GM18873 (cell line): ENCODE results near the gene ADRA2C.
"Not testable (repeated sequence)": the region's sequence is repeated elsewhere in the genome, so short reads cannot be mapped to it uniquely, and the experiment has no call there.

Source experiments
- ATAC-seq: cut with Tn5 transposase; IDR thresholded peaks from one replicate; pipeline ENCODE4 v1.9.1; 2021; ENCODE audit warnings: mild to moderate bottlenecking, moderate library complexity, moderate number of reproducible peaks; ENCODE audit not compliant: unreplicated experiment, low FRiP score

The ADRA2C gene

DNA sequence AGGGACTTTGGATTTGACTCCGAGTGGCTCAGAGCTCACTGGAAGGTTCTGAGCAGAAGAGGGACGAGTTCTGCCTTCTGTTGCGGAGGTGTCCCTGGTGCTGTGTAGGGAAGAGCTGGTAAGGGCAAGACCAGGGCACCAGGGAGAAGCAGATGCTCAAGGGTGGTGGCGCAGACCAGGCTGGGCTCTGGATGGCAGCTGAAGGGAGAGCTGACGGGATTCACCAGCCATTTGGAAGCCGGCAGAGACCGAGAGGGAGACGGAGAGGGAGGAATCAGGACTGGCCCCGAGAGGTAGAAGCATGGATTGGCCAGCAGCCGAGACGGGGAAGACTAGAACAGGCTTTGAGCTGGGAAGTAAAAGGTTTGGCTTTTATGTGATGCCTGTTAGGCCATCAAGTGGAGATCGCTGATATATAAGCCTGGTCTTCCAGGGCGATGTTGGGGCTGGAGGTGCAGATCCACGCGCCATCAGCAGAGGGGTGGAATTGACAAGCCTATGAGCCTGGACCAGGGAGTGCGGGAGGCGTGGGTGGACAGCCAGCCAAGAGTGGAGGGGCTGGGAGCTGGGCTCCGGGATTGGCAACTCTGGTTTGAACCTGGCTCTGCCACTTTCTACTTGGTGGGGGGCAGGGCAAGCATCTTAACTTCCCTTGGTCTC, 43.4 kb downstream of the ADRA2C start:
- no peak for ATAC-seq

DNA sequence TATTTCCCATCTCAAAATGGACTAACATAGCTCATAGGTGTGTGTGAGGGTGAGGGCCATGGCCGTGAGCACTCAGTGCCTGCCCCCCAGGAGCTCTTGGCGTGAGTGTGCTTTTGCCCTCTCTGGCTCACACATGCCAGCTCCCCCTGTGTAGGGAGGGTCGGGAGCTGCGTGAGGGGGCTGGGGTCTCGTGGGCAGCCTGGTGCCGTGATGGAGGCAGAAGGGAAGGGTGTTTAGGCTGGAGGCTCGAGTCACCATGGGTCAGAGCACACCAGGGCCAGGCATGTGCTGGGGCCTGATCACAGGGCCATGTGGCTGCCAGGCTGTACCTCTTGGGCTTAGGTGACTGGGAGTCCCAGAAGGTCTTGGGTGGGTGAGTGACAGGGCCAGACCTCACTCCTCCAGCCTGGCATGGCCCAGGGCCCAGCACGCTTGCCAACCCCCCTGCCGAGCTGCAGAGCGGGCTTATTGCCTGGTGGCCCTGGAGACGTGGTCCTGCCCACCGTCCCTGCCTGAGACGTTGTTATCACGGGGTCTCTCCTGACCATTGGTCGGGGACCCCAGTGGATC, 44.0 kb downstream of the ADRA2C start:
- no peak for ATAC-seq

DNA sequence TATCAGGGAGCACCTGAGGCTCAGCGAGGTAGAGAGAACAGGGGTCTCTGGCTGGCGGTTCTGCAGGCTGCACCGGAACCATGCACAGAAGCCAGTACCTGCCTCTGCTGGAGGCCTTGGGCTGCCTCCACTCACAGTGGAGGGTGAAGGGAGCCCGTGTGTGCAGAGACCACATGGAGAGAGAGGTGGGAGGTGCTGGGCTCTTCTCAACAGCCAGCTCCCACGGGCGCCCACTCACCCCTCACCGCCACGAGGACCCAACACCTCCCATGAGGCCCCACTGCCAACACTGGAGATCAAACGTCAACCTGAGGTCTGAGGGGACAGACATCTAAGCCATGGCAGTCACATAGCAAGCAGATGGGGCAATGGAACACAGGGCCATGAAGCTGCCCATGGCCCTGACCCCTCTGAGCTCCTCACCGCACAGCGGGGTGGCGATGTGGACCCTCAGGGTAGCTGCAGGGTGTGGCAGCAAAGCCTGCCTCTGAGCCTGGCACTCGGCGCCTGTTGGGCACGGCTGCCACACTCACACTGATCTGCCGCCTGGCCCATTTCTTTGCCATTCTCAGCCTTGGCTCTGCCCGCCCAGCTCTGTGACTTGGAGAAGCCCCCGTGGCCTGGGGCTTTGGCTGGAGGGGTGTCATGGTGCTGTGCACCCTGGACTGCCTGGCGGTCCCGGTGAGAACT, 44.8 kb downstream of the ADRA2C start:
- ATAC-seq, result no peak

DNA sequence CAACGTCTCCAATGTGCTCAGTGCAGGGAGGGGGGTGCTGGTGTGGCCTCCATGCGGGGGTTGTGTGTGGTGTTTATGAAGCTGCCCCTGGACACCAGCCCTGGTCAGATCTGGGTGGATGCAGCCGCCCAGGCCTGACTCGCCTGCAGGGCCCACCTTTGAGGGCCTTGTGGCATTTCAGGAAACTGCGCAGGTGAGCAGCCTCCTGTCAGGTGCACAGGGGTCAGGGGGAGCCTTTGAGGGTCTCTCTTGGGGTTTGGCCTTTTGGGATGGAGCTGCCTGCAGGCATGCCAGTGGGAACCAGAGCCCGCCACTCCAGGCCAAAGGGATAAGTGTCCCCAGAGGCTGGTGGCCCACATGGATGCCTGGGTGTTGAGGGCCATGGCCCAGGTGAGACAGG, 45.4 kb downstream of the ADRA2C start:
- no peak for ATAC-seq

DNA sequence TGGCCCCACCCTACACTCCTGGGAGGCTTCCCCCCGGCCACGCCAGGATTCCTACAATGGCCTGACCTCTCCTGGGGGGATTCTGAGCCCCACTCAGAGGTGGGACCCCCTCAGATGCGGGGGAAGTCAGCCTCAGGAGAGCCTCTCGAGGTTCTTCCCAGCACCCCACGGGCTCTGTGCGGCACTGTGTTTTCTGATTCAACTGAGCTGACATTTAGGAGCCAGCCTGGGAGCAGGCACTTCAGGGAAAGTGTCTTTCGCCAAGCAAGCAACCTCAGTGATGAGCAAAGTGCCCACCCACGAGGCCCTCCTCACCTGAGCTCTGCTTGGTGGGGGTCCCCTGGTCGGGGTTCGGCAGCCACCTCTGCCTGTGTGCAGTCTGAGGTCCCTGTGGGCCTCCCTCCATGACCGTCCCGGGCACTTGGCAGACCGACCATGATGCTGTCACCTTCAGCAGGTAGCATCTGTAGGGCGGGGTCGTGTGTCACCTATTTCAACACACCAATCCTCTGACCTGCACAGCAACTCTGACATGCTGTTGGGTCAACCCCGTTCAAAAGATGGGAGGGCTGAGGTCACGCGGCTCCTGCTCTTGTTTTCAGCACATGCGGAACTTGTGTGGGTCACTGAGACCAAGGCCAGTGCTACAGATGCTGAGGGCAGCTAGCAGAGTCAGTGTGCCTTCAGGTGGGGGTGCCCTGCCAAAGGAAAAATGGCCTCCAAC, 46.2 kb downstream of the ADRA2C start:
- no peak for ATAC-seq

DNA sequence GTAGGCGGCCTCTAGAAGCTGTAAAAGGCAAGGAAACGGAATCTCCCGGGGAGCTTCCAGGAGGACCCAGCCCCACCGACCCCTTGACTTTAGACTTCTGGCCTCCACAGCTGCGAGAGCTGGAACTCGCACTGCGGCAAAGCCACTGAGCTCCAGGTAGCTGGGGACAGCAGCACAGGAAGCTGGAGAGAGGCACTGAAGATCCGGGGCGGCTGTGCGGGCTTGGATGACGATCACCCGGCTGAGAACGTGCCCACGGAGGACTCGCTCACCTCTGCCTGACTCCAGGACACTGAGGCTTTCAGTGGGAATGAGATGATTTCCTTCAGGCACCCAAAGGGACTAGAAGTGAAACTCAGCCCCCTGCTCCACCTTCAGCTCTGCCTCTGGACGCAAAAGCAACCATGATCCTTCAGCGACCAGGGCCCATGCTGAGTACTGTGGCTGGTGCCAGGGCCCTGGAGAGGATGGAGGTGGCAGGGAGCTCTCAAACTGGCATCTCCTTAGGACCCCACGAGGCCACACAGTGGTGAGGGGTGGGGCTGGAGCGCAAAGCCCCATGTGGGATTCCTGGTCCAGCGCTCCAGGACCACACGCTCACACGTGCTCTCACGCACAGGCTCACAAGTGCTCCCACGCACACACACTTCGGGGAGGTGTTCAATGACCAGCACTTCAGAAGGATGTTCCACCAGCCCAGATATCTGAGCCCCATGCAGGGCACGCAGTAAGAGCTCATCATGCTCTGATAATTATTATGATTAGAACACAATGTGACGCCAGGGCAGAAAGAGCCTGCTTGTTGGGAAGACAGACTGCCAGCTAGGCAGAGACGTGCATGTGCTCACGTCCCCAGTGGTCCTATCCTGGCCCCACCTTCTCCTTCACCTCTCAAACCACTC, 47.2 kb downstream of the ADRA2C start:
- no peak for ATAC-seq

DNA sequence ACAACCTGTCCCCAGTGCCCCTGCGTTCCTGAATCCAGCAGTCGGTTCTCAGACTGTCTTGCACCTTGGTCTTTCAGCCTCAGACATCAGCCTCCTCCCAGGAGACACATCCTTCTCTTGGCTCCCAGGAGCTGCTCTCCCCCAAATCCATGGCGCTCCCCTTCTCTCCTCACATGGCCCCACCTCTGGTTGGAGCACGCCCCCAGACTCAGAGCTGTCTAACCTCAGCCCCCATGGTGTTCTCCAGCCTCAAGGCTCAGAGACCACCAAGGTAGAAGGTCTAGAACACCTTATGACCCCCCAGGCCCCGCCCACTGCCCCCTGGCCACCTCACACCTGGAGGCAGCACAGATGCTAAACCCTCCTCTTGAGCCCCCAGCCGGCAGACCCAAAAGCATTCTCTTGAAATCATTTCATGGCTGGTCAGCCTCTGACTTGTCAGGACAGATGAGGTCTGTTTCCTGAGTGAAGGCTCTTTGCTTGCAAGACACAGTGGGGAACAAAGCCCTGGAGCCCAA, 47.9 kb downstream of the ADRA2C start:
- ATAC-seq, result no peak

DNA sequence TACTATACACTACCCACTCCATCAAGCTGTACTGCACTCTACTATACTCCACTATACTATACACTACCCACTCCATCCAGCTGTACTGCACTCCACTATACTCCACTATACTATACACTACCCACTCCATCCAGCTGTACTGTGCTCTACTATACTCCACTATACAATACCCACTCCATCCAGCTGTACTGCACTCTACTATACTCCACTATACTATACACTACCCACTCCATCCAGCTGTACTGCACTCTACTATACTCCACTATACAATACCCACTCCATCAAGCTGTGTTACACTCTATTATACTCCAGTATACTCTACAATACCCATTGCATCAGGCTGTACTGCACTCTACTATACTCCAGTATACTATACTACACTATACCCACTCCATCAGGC, 48.7 kb downstream of the ADRA2C start:
- ATAC-seq, result not testable (repeated sequence)

DNA sequence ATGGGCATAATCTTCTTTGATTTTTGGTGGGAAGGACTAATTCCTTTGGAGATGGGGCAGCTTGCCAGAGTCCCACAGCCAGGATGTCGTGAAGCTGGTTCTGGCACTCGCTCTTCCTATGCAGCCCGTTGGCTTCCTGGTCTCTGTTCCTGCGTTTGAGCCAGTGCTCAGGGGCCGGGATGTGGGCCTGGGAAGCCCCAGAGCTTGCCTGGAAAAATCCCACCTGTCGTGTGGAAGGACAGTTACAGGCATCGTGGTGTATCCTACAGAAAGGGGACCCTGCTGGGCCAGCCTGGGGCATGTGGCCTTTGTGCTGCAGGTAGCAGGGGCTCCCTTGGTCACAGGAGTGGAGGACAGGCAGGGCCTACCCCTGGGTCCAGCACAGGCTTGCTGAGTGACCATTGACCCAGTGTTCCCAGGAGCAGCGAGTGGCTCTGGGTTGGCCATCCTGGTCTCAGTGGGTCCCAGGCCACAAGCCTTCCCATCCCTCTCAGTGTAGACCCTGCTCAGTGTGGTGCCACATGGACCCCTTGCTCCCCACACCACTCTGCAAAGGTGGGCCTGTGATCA, 50.2 kb downstream of the ADRA2C start:
- ATAC-seq, result no peak

DNA sequence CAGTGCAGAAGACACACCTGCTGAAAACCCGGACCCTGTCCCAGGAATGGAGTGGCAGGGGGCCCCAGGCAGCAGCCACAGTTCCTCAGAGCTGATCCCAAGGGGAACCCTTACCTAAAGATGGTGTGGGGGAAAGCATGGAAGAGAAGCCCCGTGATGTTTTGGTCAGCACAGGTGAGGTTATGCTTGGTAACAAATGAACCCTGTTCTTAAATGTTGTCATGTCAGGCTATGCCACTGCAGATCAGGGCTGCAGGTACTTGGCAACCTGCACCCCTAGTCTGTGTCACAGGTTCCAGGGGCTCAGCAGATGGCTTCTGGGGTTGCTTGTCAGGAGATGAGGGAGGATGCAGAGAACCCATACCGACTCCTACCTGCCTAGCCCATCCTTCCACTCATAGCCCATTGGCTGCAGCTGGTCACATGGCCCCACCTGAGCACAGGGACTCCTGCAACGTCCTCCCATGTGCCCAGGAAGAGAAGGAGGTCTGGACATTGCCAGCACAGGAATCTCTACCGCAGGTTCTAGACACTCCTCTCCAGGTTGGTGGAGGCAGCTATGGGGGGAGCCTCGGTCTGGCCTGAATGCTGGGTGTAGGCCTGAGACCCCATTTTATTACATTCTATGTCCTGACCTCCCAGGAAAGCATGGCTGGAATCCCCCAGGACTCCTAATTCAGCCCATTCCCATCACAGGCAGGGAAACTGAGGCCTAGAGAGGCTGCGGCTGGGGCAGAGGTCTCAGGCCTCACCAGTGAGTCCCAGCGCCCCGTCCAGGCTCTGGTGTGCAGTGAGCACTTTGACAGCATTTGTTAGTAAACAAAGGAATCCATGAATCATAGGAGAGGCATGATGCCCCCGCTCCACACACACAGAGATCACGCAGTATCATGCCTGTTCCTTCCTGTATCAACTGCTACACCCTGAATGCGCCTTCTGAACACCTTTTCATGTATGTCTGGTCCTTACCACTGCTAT, 51.1 kb downstream of the ADRA2C start:
- no peak for ATAC-seq
